ENCODE data around the gene ARSI.

- TF ChIP-seq TAF1 (IDR thresholded peaks at IDR 0.05; ENCODE audit: borderline replicate concordance, low read depth, low read length) = no peak
- no peak for TF ChIP-seq POLR2A (IDR thresholded peaks at IDR 0.05; ENCODE audit: low read depth, low read length)
- TF ChIP-seq POLR2AphosphoS5 (IDR thresholded peaks at IDR 0.05; ENCODE audit: low read depth, low read length) = no peak
Observed at GRCh38 chr5:150288791-150289190, 13.9 kb downstream of the ARSI start.

Data from GM12892 (cell line).